Right ventricle myocardium inferior (tissue), 1 donor: ENCODE measurements around the gene RAPGEF1. TPM values are rescaled to one million over a fixed set of nuclear protein-coding genes. Genes with fewer than 3 reads are reported as not detected.

Experiments used
- ATAC-seq: fragments of 200-7000 bp; cut with Tn5 transposase; one replicate; pipeline ENCODE4 v1.9.1; 2020; ENCODE audit warnings: mild to moderate bottlenecking, moderate library complexity
- DNase-seq: peaks from one replicate; pipeline ENCODE4 v3.0.0; 2021; ENCODE audit errors: missing footprints
- intact Hi-C: fragments of 100-400 bp; cut with DNase I; formaldehyde crosslinking; loops from one replicate; pipeline ENCODE4 v1.11.0; 2022
- total RNA-seq: library from RNA; stranded (reverse); fragmentation: NEBNext Ultra II Directional; extraction: Animal tissue kit (Norgen Biotek cat#: 25700); gene quantifications from one replicate; pipeline ENCODE4 v1.2.1, GENCODE V29; 2021
- donor health status: DM: no; HTN: yes; CAD: no; lungs with severe emphysema.

Gene RAPGEF1
- total RNA-seq, 1 donor from 2014 or later: 125 TPM

- intact Hi-C loops: no loop called here
- ATAC-seq (no peak), DNase-seq (no peak)
Observed at GRCh38 chr9:131734781-131735180, 5.1 kb downstream of the RAPGEF1 start.

DNA sequence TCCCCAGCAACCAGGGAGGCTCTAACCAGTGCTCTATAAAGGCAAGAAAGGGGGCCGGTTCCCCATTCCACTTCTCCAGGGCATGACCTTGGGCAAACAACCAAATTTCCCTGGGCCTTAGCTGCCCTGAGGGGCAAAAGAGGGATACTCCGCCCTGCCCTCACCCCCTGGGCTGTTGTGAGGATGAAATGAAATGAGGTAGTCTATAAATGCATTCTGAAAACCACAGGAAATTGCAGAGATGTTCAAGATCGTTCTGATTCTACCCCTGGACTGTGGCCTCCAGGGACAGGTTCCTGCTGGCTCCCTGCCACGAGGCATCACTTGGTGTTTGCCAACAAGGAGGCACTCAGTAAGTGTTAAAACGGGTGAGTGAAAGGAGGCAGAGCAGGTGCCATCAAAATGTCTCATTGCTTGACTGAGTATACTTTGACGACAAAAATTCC lies 5.7 kb downstream of the RAPGEF1 start:
- intact Hi-C loops: no loop called here
- ATAC-seq (no peak), DNase-seq (peak; percentile 86)

DNA sequence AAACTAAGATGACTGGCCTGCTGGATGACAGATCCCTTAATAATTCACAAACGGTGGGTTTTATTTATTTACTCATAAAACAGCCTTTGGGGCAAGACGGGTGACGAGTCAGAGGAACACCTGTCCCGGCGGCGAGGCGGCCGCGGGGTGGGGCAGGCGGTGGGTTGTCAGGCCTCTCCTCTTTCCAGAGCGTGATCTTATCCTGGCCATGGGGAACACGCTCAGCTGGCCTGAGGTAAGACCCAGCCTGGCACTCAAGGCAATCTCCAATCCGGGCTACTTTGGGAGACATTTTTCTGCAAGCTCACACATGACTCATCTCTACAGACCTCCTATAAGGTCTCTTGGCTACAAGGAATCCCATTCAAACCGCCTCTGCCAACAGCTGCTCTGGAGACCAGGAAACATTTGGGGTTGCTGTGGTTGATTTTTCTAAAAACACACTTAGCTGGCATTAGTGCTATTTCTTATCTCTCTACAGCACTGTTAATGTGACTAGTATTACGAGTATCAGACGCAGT lies 6.3 kb downstream of the RAPGEF1 start:
- intact Hi-C loops: no loop called here
- DNase-seq: no peak
- peak; percentile 32 for ATAC-seq

DNA sequence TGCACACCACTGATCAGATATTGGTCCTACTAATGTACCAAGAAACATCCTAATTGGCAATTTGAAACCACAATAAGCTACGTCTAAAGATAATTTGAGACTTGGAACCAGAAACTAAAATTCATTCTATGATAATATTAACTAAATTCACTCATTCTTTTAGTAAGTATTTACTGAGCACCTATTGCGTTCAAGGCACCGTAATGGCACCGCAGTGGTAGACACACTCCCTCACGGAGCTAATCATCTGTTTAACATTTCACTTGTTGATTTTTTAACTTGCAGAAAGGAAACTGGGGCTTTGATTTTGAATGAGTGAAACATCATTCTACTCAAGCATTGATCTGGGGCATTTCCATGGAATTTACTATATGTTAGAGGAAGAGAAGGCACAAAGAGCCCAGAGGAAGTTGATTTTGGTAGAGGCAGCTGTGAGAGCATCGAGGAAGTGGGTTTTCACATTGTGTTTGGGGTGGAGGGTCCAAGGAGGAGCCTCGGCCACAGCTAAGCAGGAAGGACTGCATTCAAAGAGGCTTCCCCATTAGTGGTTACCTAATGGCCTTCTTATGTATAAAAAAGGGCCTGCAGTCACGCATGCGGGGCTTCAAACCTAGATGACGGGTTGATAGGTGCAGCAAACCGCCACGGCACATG lies 7.1 kb downstream of the RAPGEF1 start:
- DNase-seq: no peak
- peak; percentile 35 for ATAC-seq
- intact Hi-C loops: no loop called here

GRCh38 chr9:131732061-131732526 lies 7.8 kb downstream of the RAPGEF1 start:
- ATAC-seq (peak; percentile 49), DNase-seq (no peak)
- intact Hi-C loops: no loop called here

- no peak for ATAC-seq
- intact Hi-C loops: no loop called here
Observed at GRCh38 chr9:131731644-131732043, 8.2 kb downstream of the RAPGEF1 start.

GRCh38 chr9:131731237-131731636 lies 8.6 kb downstream of the RAPGEF1 start:
- ATAC-seq: no peak
- DNase-seq: no peak
- intact Hi-C loops: no loop called here

More at GRCh38 chr9:131731644-131732043, 8.2 kb downstream of the RAPGEF1 start:
- DNase-seq: no peak

- intact Hi-C loops: no loop called here
- DNase-seq (no peak), ATAC-seq (no peak)
Observed at GRCh38 chr9:131728961-131729360, 10.9 kb downstream of the RAPGEF1 start.

DNA sequence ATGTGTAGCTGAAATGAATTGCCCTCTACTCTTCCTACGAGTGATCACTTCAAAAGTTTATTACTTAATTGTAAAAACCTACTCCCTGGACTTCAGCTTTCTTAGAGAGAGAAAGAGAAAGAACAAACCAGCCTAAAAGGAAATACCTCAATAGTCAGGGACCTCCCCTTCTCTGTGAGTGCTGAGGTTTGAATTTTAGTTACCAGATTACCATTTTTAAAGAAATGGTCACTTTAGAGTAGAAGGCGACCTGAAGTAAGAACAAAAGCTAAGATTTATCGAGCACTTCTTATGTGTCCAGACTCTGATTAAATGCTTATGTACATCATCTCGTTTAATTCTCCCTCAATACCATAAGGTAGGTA lies 11.3 kb downstream of the RAPGEF1 start:
- no peak for ATAC-seq
- intact Hi-C loops: no loop called here
- no peak for DNase-seq

- ATAC-seq (no peak), DNase-seq (no peak)
- intact Hi-C loops: no loop called here
Observed at GRCh38 chr9:131727795-131728545, 11.9 kb downstream of the RAPGEF1 start.

- no peak for ATAC-seq
- intact Hi-C loops: no loop called here
Observed at GRCh38 chr9:131727184-131727759, 12.6 kb downstream of the RAPGEF1 start.

GRCh38 chr9:131724683-131725082 lies 15.2 kb downstream of the RAPGEF1 start:
- intact Hi-C loops: no loop called here
- no peak for DNase-seq
- no peak for ATAC-seq

More at GRCh38 chr9:131727184-131727759, 12.6 kb downstream of the RAPGEF1 start:
- DNase-seq: no peak

- DNase-seq: no peak
- ATAC-seq: no peak
- intact Hi-C loops: no loop called here
Observed at GRCh38 chr9:131723632-131724031, 16.2 kb downstream of the RAPGEF1 start.

GRCh38 chr9:131722255-131722654 lies 17.6 kb downstream of the RAPGEF1 start:
- DNase-seq: peak; percentile 83
- intact Hi-C loops: no loop called here
- ATAC-seq: peak; percentile 88

- ATAC-seq: no peak
- intact Hi-C loops: no loop called here
- DNase-seq: no peak
Observed at GRCh38 chr9:131721076-131721475, 18.8 kb downstream of the RAPGEF1 start.

GRCh38 chr9:131720330-131720729 lies 19.5 kb downstream of the RAPGEF1 start:
- intact Hi-C loops: no loop called here

DNA sequence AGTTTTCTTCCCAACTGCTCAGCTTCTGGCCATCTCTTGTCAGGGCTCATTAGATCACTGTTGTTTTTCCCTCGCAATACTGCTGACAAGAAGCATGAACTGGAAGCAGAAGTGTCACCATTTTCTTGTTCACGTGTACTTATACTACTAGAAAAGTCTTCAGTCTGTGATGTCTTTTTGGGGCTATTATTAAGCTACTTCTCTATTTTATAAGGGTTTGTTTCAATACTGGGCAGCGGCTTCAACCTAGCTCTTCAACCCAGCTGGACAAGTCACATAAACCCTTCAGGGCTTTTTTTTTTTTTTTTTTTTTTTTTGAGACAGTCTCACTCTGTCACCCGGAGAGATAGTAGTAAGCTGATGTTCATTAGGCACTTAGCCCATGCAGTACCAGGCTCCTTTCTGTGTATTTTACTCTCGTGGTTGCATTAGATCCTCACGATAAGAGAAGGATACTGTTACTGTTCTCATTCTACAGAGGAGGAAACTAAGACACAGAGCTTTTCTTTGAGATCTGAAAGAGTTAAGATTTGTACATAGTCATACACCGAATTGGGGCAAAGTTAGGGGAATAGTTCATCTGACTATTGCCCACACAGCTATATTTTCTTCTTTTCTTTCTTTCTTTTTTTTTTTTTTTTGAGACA lies 20.5 kb downstream of the RAPGEF1 start:
- intact Hi-C loops: no loop called here
- DNase-seq (no peak), ATAC-seq (no peak)

More at GRCh38 chr9:131720330-131720729, 19.5 kb downstream of the RAPGEF1 start:
- ATAC-seq (no peak), DNase-seq (no peak)

DNA sequence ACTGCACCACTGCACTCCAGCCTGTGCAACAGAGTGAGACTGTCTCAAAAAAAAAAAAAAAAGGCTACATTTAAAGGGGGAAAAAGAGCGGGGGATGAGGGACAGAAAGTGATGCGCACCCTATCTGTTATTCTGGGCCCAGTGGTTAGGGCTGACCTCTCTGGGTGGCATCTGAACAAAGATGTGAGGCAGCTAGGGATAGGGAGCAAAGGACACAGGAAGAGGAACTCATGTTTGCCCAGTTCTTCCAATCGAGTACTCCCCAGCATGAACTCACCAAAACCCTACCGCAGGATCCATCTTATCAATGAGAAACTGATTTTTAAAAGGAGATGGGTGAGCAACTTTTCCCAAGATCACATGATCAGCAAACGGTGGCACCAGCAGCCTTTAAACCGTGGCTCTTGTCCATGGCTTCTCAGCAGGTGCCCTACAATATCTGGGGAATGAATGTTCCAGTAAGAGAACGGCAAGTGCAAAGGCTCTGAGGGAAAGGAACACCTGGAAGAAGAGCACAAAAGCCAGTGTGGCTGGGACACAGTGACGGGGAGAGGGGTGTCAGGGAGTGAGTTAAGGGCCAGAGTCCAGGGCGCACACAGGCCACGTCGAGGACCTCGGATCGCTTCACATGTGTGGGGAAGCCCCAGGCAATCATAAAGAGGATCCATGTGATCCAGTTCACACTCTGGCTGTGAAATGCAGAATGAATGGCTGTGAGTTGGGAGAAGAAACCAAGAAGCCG lies 22.0 kb downstream of the RAPGEF1 start:
- intact Hi-C loops: no loop called here
- ATAC-seq: no peak
- DNase-seq: no peak

DNA sequence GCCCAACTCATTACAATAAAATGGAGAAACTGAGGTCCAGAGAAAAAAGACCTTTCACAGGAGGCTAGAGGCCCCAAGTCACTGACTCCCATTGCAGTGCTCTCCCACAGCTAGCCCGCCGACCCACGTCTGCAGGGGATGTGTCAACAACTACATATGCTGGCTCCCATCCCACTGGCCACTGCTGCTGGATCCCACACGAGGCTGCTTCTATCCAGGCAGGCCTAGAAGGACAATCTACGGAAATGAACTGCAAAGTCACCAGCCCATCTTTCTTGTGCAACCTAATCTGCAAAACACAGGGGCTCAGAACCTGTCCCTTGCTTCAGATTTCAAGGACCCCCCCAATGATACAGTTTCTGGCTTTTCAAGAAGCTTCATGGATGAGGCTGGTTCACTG lies 24.0 kb downstream of the RAPGEF1 start:
- ATAC-seq: no peak
- DNase-seq: no peak
- intact Hi-C loops: no loop called here
